ENCODE measurements around the gene PID1.

- TF ChIP-seq CTCF (IDR thresholded peaks at IDR 0.05) (no peak), POLR2A (IDR thresholded peaks at IDR 0.05) (no peak)
Observed at GRCh38 chr2:229048134-229048533, 223.0 kb downstream of the PID1 start.

Measured in right lobe of liver (tissue), 4 donors.